GM12878 (cell line): ENCODE data around the gene TMBIM1. TPM values are rescaled to one million over a fixed set of nuclear protein-coding genes. Genes with fewer than 3 reads are reported as not detected.

Experiments used
- ATAC-seq: fragments of 200-7000 bp; cut with Tn5 transposase; 3 replicates; pipeline ENCODE4 v1.9.1; 2020; ENCODE audit warnings: mild to moderate bottlenecking, moderate library complexity
- BruUV-seq: library from RNA; stranded (reverse); fragments of 400-500 nt; replicated peaks from 2 replicates; lab custom pipeline; 2021; lab: Mats Ljungman, UMichigan
- CTCF ChIA-PET: fragments of 300-600 bp; sonication (Branson Sonifier 250); formaldehyde crosslinking; extraction: SDS; loops from one replicate; lab custom pipeline; 2021; ENCODE audit warnings: inconsistent platforms; lab: Yijun Ruan, JAX
- POLR2A ChIA-PET: fragments of 350-600 bp; formaldehyde crosslinking; extraction: SDS; loops from one replicate; lab custom pipeline; 2021; ENCODE audit warnings: inconsistent platforms; lab: Charles Lee
- RAD21 ChIA-PET: fragments of 300-600 bp; sonication (Branson Sonifier 250); formaldehyde crosslinking; loops from one replicate; lab custom pipeline; 2023; ENCODE audit warnings: antibody characterized with exemption; ENCODE audit not compliant: unreplicated experiment; lab: Charles Lee
- SMC1A ChIA-PET: fragments of 300-600 bp; sonication (Branson Sonifier 250); formaldehyde crosslinking; loops from one replicate; lab custom pipeline; 2023; ENCODE audit not compliant: unreplicated experiment, uncharacterized antibody; lab: Charles Lee
- DNase-seq: peaks from one replicate; pipeline ENCODE4 v3.0.0-alpha.2; 2011; ENCODE audit warnings: low read depth, low spot score
- FAIRE-seq: peaks from 3 replicates; lab custom pipeline; 2011; peaks lifted over from hg19 to GRCh38; lab: Jason Lieb, UNC
- H2AFZ ChIP-seq: 2 replicates; pipeline ENCODE4 v1.6.0; 2011; ENCODE audit warnings: low read depth, low read length, control low read depth; ENCODE audit not compliant: control insufficient read depth
- H3K27ac ChIP-seq: 2 replicates; pipeline ENCODE4 v1.5.1; 2011; ENCODE audit warnings: control low read depth; ENCODE audit not compliant: control insufficient read depth, insufficient read depth
- H3K27me3 ChIP-seq, 2 experiments: replicated peaks in 1 of 2; 2 replicates each; pipeline versions ENCODE4 v1.6.0 to v1.6.1; 2011; ENCODE audit warnings: low read length in 1 of 2; ENCODE audit not compliant: control insufficient read depth in 2 of 2, insufficient read depth in 2 of 2
- H3K36me3 ChIP-seq, 2 experiments: 2 replicates each; pipeline ENCODE4 v1.5.1; 2011; ENCODE audit warnings: low read length in 1 of 2; ENCODE audit not compliant: control insufficient read depth in 2 of 2, insufficient read depth in 2 of 2
- H3K4me1 ChIP-seq: 2 replicates; pipeline ENCODE4 v1.6.1; 2011; ENCODE audit warnings: mild to moderate bottlenecking, low read length, moderate library complexity, mixed read lengths; ENCODE audit not compliant: control insufficient read depth, insufficient read depth
- H3K4me2 ChIP-seq: 2 replicates; pipeline ENCODE4 v1.6.0; 2011; ENCODE audit warnings: control low read depth; ENCODE audit not compliant: control insufficient read depth, insufficient read depth
- H3K4me3 ChIP-seq: fragments of 200-600 bp; sonication (generic); 2 replicates; pipeline ENCODE4 v1.5.1; 2016
- H3K79me2 ChIP-seq: 2 replicates; pipeline ENCODE4 v1.6.0; 2011; ENCODE audit warnings: low read length; ENCODE audit not compliant: control insufficient read depth, insufficient read depth
- H3K9ac ChIP-seq: 2 replicates; pipeline ENCODE4 v1.8.0; 2011; ENCODE audit warnings: low read length, control low read depth, mixed read lengths; ENCODE audit not compliant: control insufficient read depth, insufficient read depth
- H3K9me3 ChIP-seq: replicated peaks from 3 replicates; pipeline ENCODE4 v1.5.1; 2011; ENCODE audit warnings: mild to moderate bottlenecking, low read length; ENCODE audit not compliant: control insufficient read depth, insufficient read depth
- H4K20me1 ChIP-seq: 2 replicates; pipeline ENCODE4 v1.6.0; 2011; ENCODE audit not compliant: control insufficient read depth, insufficient read depth
- IKZF1 ChIP-seq: fragments of 450-650 bp; conservative IDR thresholded peaks from 2 replicates; pipeline ENCODE4 v1.6.1; 2017; ENCODE audit warnings: antibody characterized with exemption, mild to moderate bottlenecking
- IKZF2 ChIP-seq, 2 experiments: fragments of 450-650 bp; IDR thresholded peaks; 2 replicates each; pipeline ENCODE4 v1.6.1; 2017; ENCODE audit warnings: mild to moderate bottlenecking in 2 of 2, moderate library complexity in 2 of 2
- MEF2B ChIP-seq: fragments of 450-650 bp; IDR thresholded peaks from 2 replicates; pipeline ENCODE4 v1.6.1; 2018; ENCODE audit warnings: mild to moderate bottlenecking, moderate library complexity; ENCODE audit not compliant: partially characterized antibody, poor library complexity, severe bottlenecking
- MTA2 ChIP-seq: fragments of 450-650 bp; IDR thresholded peaks from 2 replicates; pipeline ENCODE4 v1.6.1; 2016; ENCODE audit warnings: low read depth, mild to moderate bottlenecking, moderate library complexity
- POLR2AphosphoS2 ChIP-seq: IDR thresholded peaks from 2 replicates; pipeline ENCODE4 v1.6.1; 2011; ENCODE audit warnings: low read depth, mild to moderate bottlenecking, low read length, improper control_type of control experiment, moderate library complexity
- RELB ChIP-seq: fragments of 450-650 bp; IDR thresholded peaks from 2 replicates; pipeline ENCODE4 v1.6.1; 2017; ENCODE audit warnings: low read depth, mild to moderate bottlenecking, moderate library complexity
- SMC3 ChIP-seq: IDR thresholded peaks from 2 replicates; pipeline ENCODE4 v1.6.1; 2011; ENCODE audit warnings: low read length, improper control_type of control experiment, borderline replicate concordance
- WGBS: methylation state at CpG from one replicate; pipeline ENCODE4 v1.1.6; 2016; ENCODE audit warnings: low lambda C conversion rate; ENCODE audit not compliant: insufficient replicate concordance, insufficient coverage; ENCODE audit errors: missing lambda C conversion rate; 5-methylcytosine and 5-hydroxymethylcytosine counted together
- in situ Hi-C: fragments of 300-500 bp; cut with MboI; formaldehyde crosslinking; loops from 9 replicates; pipeline ENCODE4 v1.14.3; 2018; ENCODE audit warnings: mixed read lengths
- intact Hi-C: fragments of 100-400 bp; cut with micrococcal nuclease; formaldehyde crosslinking; loops from one replicate; pipeline ENCODE4 v1.14.2; 2022; ENCODE audit not compliant: unreplicated experiment
- polyA plus RNA-seq, 11 experiments: library from polyadenylated mRNA; depleted of rRNA in 4 of 11; unstranded in 6 of 11; stranded (reverse) in 5 of 11; fragments of >200 nt; fragmentation: Nextera tagmentation in 4 of 11; fragmentation: Illumina TruSeq in 1 of 11; extraction: Ambion mirVana in 4 of 11; extraction: Trizol in 1 of 11; gene quantifications; 1 replicate in 1 of 11; 2 replicates in 10 of 11; pipeline versions ENCODE4 v1.2.1 to v1.2.3, GENCODE V29; 2011 to 2016; ENCODE audit warnings: inconsistent platforms in 2 of 11, missing spikeins in 2 of 11, low read depth in 1 of 11
- total RNA-seq, 4 experiments: library from RNA; depleted of rRNA in 3 of 4; stranded (reverse); fragments of >200 nt in 3 of 4; fragmentation: Illumina TruSeq in 1 of 4; extraction: Trizol in 1 of 4; gene quantifications; 2 replicates each; pipeline versions ENCODE4 v1.2.1 to v1.2.3, GENCODE V29; 2013 to 2021
- TF ChIP-seq, protein P1 (sequence below): fragments of 450-650 bp; IDR thresholded peaks from 2 replicates; pipeline ENCODE4 v1.6.1; 2016; ENCODE audit warnings: mild to moderate bottlenecking

TMBIM1 gene
- total and polyA plus RNA-seq, 10 of the 15 experiments (the other 5 are each of a cell fraction or from before 2014, with no cell fraction given) = 6.1 to 38.3 (median 26.2) TPM

- Histone ChIP-seq H3K79me2 (no peaks in the 10 kb centered on the region; the same call in 1 of the 2 replicates), H3K9me3 (no peaks in the 10 kb centered on the region), H3K27ac (peak overlapping the region; percentile 9; the same call in 1 of the 2 replicates), H3K27me3 (no peaks in the 10 kb centered on the region), H3K4me3 (peak overlapping the region; percentile 69), H3K4me1 (peaks cover 22% of the 10 kb centered on the region), H3K4me2 (peak overlapping the region; percentile 78), H4K20me1 (no peaks in the 10 kb centered on the region), H3K9ac (peak overlapping the region; percentile 53; the same call in 1 of the 2 replicates), H3K36me3 (no peaks in the 10 kb centered on the region), H2AFZ (peak overlapping the region; percentile 67)
- no peak for FAIRE-seq
- ChIA-PET POLR2A (interaction anchor here (1.3 to 2.3 kb wide), 2 partner anchors 9 to 36 kb away, joined by 4 to 17 read pairs; no protein-coding TSS in a partner anchor), SMC1A (interaction anchor here (0.6 to 3.2 kb wide), 3 partner anchors 32 to 69 kb away, joined by 3 to 7 read pairs (median 4); no protein-coding TSS in a partner anchor), CTCF (interaction anchor here (0.7 to 4.3 kb wide), 5 partner anchors 20 to 963 kb away, joined by 3 to 15 read pairs (median 4); partner anchors contain the start of gene CATIP), RAD21 (interaction anchor here (1.0 kb wide), 1 partner anchor 72 kb away, joined by 4 read pairs; no protein-coding TSS in a partner anchor)
- BruUV-seq = TSS peak; percentile 89
- WGBS = 14% methylated on average over 22 of the region's 24 CpGs
- no peak for DNase-seq
- in situ Hi-C loops (no loop called here), intact Hi-C loops (loop anchor here (5.0 kb wide), 1 partner anchor 34 kb away; the partner anchor contains the start of gene CATIP)
- peak; percentile 13 for ATAC-seq
- TF ChIP-seq RELB = 0 out of 2 replicates have a peak, but pooled peaks have one; percentile 18
- peak; percentile 50 for TF ChIP-seq IKZF1
- TF ChIP-seq, protein P1, sequence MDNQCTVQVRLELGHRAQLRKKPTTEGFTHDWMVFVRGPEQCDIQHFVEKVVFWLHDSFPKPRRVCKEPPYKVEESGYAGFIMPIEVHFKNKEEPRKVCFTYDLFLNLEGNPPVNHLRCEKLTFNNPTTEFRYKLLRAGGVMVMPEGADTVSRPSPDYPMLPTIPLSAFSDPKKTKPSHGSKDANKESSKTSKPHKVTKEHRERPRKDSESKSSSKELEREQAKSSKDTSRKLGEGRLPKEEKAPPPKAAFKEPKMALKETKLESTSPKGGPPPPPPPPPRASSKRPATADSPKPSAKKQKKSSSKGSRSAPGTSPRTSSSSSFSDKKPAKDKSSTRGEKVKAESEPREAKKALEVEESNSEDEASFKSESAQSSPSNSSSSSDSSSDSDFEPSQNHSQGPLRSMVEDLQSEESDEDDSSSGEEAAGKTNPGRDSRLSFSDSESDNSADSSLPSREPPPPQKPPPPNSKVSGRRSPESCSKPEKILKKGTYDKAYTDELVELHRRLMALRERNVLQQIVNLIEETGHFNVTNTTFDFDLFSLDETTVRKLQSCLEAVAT = no peak
- no peak for TF ChIP-seq POLR2AphosphoS2
- TF ChIP-seq SMC3 = no peak
- TF ChIP-seq MTA2 = 0 out of 2 replicates have a peak, but pooled peaks have one; percentile 18
- TF ChIP-seq IKZF2 (IDR thresholded peaks at IDR 0.05) = peak; percentile 52 to 59
- TF ChIP-seq MEF2B = peak; percentile 52
These were observed 31.5 kb upstream of the TMBIM1 start for GRCh38 chr2:218323526-218324472.
